K562 (cell line): Measurements from ENCODE around the gene RUSC2.

Experiments used
- BRD4 ChIP-seq: fragments of 200-600 bp; sonication (generic); IDR thresholded peaks from 2 replicates; pipeline ENCODE4 v1.6.1; 2017; ENCODE audit warnings: inconsistent platforms
- FOXK2 ChIP-seq, 2 experiments: fragments of 450-650 bp; IDR thresholded peaks in 1 of 2; conservative IDR thresholded peaks in 1 of 2; 2 replicates each; pipeline ENCODE4 v1.6.1; 2016; ENCODE audit warnings: low read depth in 2 of 2, mild to moderate bottlenecking in 1 of 2
- POLR2AphosphoS5 ChIP-seq: IDR thresholded peaks from 2 replicates; pipeline ENCODE4 v1.6.1; 2011; ENCODE audit warnings: mild to moderate bottlenecking, low read depth, low read length, moderate library complexity; ENCODE audit not compliant: control insufficient read depth, insufficient read depth
- ZNF668 ChIP-seq: fragments of 250-450 bp; sonication (Bioruptor Pico); IDR thresholded peaks from 2 replicates; pipeline ENCODE4 v1.8.0; 2022; ENCODE audit warnings: mild to moderate bottlenecking, inconsistent platforms
- ZNF696 ChIP-seq: fragments of 250-450 bp; sonication (Bioruptor Pico); conservative IDR thresholded peaks from 2 replicates; pipeline ENCODE4 v1.4.0; 2020; ENCODE audit warnings: mild to moderate bottlenecking, moderate library complexity

- no peak for TF ChIP-seq POLR2AphosphoS5
- TF ChIP-seq BRD4: no peak
- TF ChIP-seq ZNF696: no peak
- no peak for TF ChIP-seq FOXK2 (conservative IDR thresholded peaks at IDR 0.05 in 1 of 2, IDR thresholded peaks at IDR 0.05 in 1 of 2; ENCODE audit: low read depth in 2 of 2)
- TF ChIP-seq ZNF668 (CRISPR knock-in tag): no peak
These were observed 8.4 kb upstream of the RUSC2 start for GRCh38 chr9:35481347-35481975.
